DMS153 treated with DMSO at 0.1 percent for 48 hours (cell line): ENCODE results near the gene PTPRN2.
"Not testable (repeated sequence)": the region's sequence is repeated elsewhere in the genome, so short reads cannot be mapped to it uniquely, and the experiment has no call there.

Source experiments
- DNase-seq: peaks from one replicate; lab custom pipeline; 2025; ENCODE audit not compliant: unreplicated experiment; lab: John Stamatoyannopoulos, UW

The PTPRN2 gene

DNA sequence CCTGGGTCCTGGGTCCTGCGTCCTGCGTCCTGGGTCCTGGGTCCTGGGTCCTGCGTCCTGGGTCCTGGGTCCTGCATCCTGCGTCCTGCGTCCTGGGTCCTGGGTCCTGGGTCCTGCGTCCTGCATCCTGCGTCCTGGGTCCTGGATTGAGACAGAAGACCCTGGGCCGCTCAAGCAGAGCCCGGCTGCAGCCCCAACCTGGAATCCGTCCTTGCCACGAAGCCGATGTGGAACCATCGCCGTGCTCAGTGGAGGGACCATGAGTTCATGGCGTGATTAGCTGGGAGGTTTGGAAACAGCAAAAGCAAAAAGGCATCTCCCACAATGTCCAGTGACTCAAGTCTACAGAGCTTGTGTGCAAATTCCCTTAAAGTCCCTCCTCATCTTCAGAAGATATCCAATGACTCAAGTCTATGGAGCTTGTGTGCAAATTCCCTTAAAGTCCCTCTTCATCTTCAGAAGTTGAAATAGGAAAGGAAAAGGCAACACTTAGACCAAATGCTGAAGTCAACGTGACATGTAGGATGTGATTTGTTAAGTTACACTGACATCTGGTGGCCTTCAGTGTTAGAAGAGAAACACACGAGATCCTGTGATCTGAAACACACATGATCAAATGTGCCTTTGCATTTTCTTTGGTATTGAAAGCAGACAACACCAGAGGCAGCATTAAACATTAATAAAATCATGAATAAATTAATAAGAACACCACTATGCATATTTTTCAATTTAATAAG is 179.9 kb downstream of the PTPRN2 start:
- DNase-seq = peak; percentile 30

GRCh38 chr7:158406801-158407200 is 180.8 kb downstream of the PTPRN2 start:
- DNase-seq = no peak

- DNase-seq = no peak
Measured at GRCh38 chr7:158406364-158406763, 181.3 kb downstream of the PTPRN2 start.

- DNase-seq = not testable (repeated sequence)
Measured at GRCh38 chr7:158405771-158406170, 181.9 kb downstream of the PTPRN2 start.

DNA sequence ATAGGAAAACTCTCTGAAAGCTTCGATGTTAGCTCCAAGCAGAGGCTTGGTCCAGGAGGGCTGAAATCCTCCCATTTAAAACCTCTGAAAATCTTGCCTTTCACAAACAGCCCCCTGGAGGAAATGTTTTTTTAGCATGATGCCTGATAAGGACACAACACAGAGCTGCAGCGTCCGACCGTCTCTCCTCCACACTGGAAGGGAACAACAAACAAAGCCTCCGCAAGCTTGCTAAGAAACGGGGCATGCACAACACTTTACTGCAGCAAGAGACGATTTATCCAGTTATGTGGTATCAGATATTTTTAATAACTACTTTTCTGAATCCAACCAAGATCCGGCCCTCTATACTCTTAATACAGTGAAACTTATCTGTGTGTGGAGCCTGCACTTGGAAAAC is 182.3 kb downstream of the PTPRN2 start:
- no peak for DNase-seq

DNA sequence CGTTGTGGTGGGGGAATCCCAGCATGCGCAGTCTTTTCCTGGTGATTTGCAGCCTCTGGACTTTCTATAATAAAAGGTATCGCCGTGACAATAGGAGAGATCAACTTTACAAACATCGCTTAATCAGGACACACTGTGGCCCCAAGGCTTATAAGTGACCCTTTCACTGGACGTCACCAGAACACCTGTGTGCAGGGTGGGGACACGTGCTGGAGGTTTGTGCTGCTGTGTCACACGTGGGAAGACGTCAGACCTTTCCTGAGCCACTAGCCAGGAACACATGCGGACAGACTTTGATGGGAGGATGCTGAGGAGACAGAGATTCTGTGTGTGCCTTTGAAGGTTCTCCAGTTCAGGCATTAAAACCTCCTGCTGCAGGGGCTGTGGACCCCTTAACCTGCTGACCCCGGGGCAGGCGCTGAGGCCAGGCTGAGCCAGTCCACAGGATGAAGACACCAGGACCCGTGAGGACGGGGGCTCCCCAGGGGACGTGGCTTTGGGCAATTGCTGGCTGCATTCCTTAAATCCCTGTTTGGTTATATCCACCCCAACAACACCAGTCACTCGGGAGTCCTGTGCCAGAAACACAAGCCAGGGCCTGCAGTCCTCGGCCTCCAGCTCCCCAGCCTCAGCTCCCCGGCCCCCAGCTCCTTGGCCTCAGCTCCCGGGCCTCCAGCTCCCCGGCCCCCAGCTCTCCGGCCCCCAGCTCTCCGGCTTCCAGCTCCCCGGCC is 183.4 kb downstream of the PTPRN2 start:
- no peak for DNase-seq

- no peak for DNase-seq
Measured at GRCh38 chr7:158403013-158403821, 184.4 kb downstream of the PTPRN2 start.

GRCh38 chr7:158402471-158402870 is 185.2 kb downstream of the PTPRN2 start:
- DNase-seq = no peak

DNA sequence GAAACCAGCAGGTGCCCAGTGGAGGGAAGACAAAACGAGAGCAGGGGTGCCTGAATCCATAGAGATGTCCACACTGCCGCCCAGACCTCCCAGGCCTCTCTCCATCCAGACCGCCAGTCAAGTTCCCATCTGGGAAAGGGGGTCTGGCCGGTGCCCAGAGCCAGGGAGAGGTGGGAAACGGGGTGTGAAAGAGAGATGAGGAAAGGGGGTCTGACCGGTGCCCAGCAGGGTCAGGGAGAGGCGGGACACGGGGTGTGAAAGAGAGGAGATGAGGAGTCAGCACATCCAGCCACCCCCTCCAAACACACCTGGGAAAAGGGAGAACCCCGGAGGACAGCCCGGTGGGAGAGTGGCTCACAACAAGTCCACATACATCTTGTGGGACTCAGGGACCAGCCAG is 185.8 kb downstream of the PTPRN2 start:
- no peak for DNase-seq

DNA sequence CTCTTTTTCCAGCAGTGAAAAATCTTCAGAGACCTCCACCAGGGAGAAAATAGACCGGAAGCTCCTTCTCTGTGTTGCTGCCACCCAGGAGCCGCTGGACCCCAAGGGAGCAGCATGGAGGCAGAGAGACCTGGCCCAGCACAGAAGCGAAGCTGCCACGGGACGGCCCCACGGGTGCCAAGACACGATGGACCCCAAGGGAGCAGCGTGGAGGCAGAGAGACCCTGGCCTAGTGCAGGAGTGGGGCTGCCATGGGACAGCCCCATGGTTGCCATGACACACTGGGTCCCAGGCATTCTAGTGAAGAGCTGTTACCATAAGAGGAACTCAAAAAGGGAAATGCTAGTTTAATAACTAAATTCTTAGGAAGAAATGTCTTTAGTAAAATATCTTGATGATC is 186.3 kb downstream of the PTPRN2 start:
- no peak for DNase-seq

DNA sequence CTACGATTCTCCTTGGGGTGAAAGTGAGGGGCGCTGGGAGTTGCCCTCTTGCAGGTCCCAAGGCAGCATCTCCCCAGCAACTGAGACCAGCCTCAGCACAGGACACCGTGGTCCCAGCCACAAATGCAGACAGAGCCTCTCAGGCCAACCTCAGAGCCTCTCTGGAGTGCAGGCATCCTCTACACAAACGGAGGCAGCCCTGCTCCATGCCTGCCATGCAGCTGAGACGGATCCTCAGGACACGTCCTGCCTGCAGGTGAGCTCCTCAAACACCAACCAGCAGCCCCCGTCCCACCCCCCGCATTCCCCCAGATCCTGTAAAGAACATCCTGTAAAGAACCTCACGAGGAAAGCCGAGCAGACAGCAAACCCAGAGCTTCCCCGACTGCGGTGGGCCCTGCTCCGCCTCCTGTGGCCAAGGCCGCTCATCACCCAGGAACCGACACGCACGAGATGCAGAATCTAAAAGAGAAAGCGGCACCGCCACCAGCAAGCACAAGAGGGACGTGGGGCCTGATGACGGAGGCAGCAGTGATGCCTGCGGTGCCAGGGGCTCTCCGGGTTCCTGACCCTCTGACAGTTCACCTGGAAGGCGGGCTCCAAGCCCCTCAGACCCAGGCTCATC is 186.9 kb downstream of the PTPRN2 start:
- no peak for DNase-seq

GRCh38 chr7:158399762-158400161 is 187.9 kb downstream of the PTPRN2 start:
- no peak for DNase-seq

DNA sequence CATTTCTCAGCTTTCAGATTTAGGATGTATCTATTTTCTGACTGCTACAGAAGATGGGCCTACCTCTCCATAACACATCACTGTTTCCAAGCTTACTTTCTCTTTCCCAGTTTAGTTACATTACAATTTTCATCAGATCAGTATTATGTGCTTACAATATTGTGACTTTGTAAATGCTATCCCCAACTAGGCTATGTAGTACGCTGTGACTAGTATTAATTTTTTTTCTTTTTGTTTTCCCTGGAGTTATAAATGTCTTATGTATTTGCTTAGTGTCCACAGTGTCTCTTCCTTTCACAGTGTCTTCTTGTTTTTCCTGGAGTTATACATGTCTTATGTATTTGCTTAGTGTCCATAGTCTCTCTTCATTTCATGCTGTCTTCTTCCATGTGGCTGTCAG is 188.9 kb downstream of the PTPRN2 start:
- no peak for DNase-seq

- DNase-seq = no peak
Measured at GRCh38 chr7:158397885-158398284, 189.7 kb downstream of the PTPRN2 start.

DNA sequence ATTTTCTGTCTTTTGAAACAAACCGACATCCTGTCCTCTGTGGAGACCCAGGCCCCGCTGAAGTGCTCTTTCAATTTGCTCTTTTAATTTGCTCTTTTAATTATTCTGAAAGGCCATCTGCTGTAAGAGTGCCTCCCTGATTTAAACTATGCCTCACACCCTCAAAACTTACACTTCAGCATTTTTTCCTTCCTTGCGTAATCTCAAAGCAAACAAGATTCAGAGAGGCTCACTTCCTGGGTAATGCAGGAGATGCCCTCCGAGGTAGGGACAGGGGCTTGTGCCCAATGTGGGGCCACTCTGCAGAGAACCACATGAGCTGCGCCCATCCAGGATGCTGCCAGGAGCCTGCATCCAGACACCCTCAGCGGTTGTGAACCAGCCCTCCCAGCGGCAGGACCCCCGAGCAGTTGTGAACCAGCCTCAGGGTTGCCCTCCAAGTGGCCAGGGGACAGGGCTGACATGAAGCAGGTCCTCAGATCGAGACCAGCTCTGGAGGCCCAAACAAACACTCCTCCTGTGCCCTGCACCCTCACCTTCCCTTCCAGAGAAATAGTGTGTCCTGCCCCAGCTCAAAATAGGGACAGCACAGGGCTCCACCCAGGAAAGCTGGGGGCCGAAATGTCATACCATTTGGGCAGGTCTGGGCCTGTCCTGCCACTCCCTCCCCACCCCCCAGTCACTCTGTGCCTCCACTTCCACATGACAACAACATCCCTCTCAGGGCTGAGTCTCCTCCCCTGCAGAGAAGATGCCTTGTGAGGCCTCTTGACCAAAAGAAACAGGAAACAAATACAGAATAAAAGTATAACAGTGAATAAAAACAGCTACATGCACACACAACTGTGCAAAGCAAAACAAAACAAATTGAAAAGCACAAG is 190.4 kb downstream of the PTPRN2 start:
- DNase-seq = peak; percentile 42

DNA sequence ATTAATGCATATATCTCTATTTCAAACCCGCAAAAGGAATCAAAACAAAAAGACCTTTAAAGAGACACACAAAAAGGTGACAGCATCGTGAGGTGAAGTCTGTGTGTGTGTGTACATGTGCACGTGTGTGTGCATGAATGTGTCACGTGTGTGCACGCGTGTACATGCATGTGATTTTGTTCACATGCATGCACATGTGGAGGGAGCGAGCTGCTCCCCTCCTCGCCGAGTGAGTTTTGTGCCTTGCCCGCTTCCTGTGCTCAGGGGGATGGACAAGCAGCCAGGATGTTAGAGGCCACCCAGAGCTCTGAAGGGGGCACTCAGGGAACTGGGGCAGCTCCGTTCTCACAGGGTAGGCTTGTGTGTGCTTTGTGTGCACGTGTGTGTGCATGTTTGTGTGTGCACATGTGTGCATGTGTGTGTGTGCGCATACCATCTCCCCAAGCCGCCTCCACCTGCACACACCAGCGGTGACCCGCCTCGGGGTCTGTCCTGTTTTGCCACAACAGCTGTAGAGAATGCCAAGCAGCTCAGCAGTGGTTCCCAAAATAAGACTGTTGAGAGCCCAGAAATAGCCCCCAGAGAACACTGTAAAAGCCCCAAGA is 191.2 kb downstream of the PTPRN2 start:
- no peak for DNase-seq

GRCh38 chr7:158395780-158396278 is 191.8 kb downstream of the PTPRN2 start:
- DNase-seq = no peak

GRCh38 chr7:158395349-158395748 is 192.3 kb downstream of the PTPRN2 start:
- DNase-seq = no peak

GRCh38 chr7:158394936-158395335 is 192.7 kb downstream of the PTPRN2 start:
- DNase-seq = no peak
